Stimulated activated naive CD4-positive, alpha-beta T cell treated with Interleukin-2 at 50 U/mL for 16 hours (primary cell): ENCODE data around the gene SMURF1.

ENCODE experiments used
- DNase-seq: peaks from one replicate; lab custom pipeline; 2025; lab: John Stamatoyannopoulos, UW

SMURF1 gene

GRCh38 chr7:99097730-99098129, 46.2 kb downstream of the SMURF1 start:
- no peak for DNase-seq

GRCh38 chr7:99096124-99096887, 47.6 kb downstream of the SMURF1 start:
- no peak for DNase-seq

GRCh38 chr7:99095698-99096097, 48.2 kb downstream of the SMURF1 start:
- no peak for DNase-seq

- DNase-seq: no peak
Measured at GRCh38 chr7:99094401-99094800, 49.5 kb downstream of the SMURF1 start.

- no peak for DNase-seq
Measured at GRCh38 chr7:99092064-99092720, 51.7 kb downstream of the SMURF1 start.

- no peak for DNase-seq
Measured at GRCh38 chr7:99090771-99091542, 53.0 kb downstream of the SMURF1 start.

- no peak for DNase-seq
Measured at GRCh38 chr7:99089914-99090629, 53.8 kb downstream of the SMURF1 start.

- no peak for DNase-seq
Measured at GRCh38 chr7:99086944-99087343, 57.0 kb downstream of the SMURF1 start.

GRCh38 chr7:99086532-99086931, 57.4 kb downstream of the SMURF1 start:
- no peak for DNase-seq

GRCh38 chr7:99083733-99084132, 60.2 kb downstream of the SMURF1 start:
- DNase-seq: no peak

- DNase-seq: no peak
Measured at GRCh38 chr7:99083068-99083651, 60.7 kb downstream of the SMURF1 start.

- no peak for DNase-seq
Measured at GRCh38 chr7:99080679-99081078, 63.2 kb downstream of the SMURF1 start.

- no peak for DNase-seq
Measured at GRCh38 chr7:99079104-99079503, 64.8 kb downstream of the SMURF1 start.

- DNase-seq: no peak
Measured at GRCh38 chr7:99078416-99078815, 65.5 kb downstream of the SMURF1 start.

GRCh38 chr7:99076615-99077014, 67.3 kb downstream of the SMURF1 start:
- no peak for DNase-seq

- DNase-seq: no peak
Measured at GRCh38 chr7:99073839-99074446, 70.0 kb downstream of the SMURF1 start.

- DNase-seq: no peak
Measured at GRCh38 chr7:99072126-99072525, 71.8 kb downstream of the SMURF1 start.

GRCh38 chr7:99070361-99070760, 73.5 kb downstream of the SMURF1 start:
- no peak for DNase-seq

- DNase-seq: no peak
Measured at GRCh38 chr7:99061001-99061776, 82.7 kb downstream of the SMURF1 start.

GRCh38 chr7:99054781-99055180, 89.1 kb downstream of the SMURF1 start:
- no peak for DNase-seq

GRCh38 chr7:99050971-99051370, 92.9 kb downstream of the SMURF1 start:
- DNase-seq: no peak
